GM20000 (cell line): ENCODE data around the gene AGR2.

Source experiments
- DNase-seq: peaks from one replicate; pipeline ENCODE4 v3.0.0; 2012; ENCODE audit warnings: low spot score
- CTCF ChIP-seq: IDR thresholded peaks from 2 replicates; pipeline ENCODE4 v1.5.1; 2012; ENCODE audit warnings: mild to moderate bottlenecking, control low read depth; ENCODE audit errors: extremely low read depth, missing control alignments

The AGR2 gene

GRCh38 chr7:16759840-16760239, 45.0 kb downstream of the AGR2 start:
- TF ChIP-seq CTCF: no peak
- no peak for DNase-seq

GRCh38 chr7:16758631-16759611, 45.9 kb downstream of the AGR2 start:
- TF ChIP-seq CTCF: no peak
- DNase-seq: no peak

- no peak for DNase-seq
- no peak for TF ChIP-seq CTCF
Measured at GRCh38 chr7:16758036-16758435, 46.8 kb downstream of the AGR2 start.

GRCh38 chr7:16755397-16755796, 49.4 kb downstream of the AGR2 start:
- DNase-seq: no peak

GRCh38 chr7:16754856-16755317, 49.9 kb downstream of the AGR2 start:
- no peak for DNase-seq
- TF ChIP-seq CTCF: no peak

More at GRCh38 chr7:16755397-16755796, 49.4 kb downstream of the AGR2 start:
- TF ChIP-seq CTCF: no peak

GRCh38 chr7:16753932-16754855, 50.6 kb downstream of the AGR2 start:
- TF ChIP-seq CTCF: no peak
- peak; percentile 19 for DNase-seq
